ENCODE measurements around the gene FMN2.
"Not testable (repeated sequence)": the region's sequence is repeated elsewhere in the genome, so short reads cannot be mapped to it uniquely, and the experiment has no call there.

The FMN2 gene

DNA sequence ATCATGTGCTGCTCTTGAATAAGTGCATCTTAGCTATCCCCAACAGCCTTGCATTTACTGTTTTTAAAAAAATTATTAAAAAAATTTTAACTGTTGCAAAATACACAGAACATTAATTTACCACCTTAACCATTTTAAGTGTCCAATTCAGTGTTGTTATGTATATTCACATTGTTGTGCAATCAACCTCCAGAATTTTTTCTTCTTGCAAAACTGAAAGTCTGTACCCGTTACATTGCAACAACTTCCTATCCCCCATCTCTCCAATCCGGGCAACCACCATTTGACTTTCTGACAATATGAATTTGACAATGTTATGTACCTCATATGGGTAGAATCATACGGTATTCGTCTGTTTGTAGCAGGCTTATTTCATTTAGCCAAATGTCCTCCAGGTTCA is 83.1 kb downstream of the FMN2 start:
- no peak for ATAC-seq
- TF ChIP-seq TSHZ2 (CRISPR knock-in tag; IDR thresholded peaks at IDR 0.05): no peak
- no peak for TF ChIP-seq CSDC2 (CRISPR knock-in tag; IDR thresholded peaks at IDR 0.05)
- no peak for TF ChIP-seq BACH2 (CRISPR knock-in tag; IDR thresholded peaks at IDR 0.05; ENCODE audit: borderline replicate concordance)
- no peak for TF ChIP-seq PPARA (CRISPR knock-in tag; IDR thresholded peaks at IDR 0.05; ENCODE audit: borderline replicate concordance)
- TF ChIP-seq, protein P1, sequence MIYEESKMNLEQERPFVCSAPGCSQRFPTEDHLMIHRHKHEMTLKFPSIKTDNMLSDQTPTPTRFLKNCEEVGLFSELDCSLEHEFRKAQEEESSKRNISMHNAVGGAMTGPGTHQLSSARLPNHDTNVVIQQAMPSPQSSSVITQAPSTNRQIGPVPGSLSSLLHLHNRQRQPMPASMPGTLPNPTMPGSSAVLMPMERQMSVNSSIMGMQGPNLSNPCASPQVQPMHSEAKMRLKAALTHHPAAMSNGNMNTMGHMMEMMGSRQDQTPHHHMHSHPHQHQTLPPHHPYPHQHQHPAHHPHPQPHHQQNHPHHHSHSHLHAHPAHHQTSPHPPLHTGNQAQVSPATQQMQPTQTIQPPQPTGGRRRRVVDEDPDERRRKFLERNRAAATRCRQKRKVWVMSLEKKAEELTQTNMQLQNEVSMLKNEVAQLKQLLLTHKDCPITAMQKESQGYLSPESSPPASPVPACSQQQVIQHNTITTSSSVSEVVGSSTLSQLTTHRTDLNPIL (CRISPR knock-in tag; IDR thresholded peaks at IDR 0.05; ENCODE audit: low read depth): no peak
- TF ChIP-seq ISL1 (CRISPR knock-in tag; IDR thresholded peaks at IDR 0.05): no peak
- TF ChIP-seq ESRRG (CRISPR knock-in tag; IDR thresholded peaks at IDR 0.05): no peak
- no peak for TF ChIP-seq ZNF8 (CRISPR knock-in tag; IDR thresholded peaks at IDR 0.05)
- no peak for TF ChIP-seq GLIS3 (CRISPR knock-in tag; IDR thresholded peaks at IDR 0.05)
- no peak for TF ChIP-seq SNAI2 (CRISPR knock-in tag; IDR thresholded peaks at IDR 0.05)
- no peak for TF ChIP-seq TCF4 (CRISPR knock-in tag; IDR thresholded peaks at IDR 0.05; ENCODE audit: borderline replicate concordance)
- TF ChIP-seq ZFP30 (CRISPR knock-in tag; IDR thresholded peaks at IDR 0.05): no peak
- no peak for TF ChIP-seq OSR1 (CRISPR knock-in tag; IDR thresholded peaks at IDR 0.05)
- no peak for TF ChIP-seq PATZ1 (CRISPR knock-in tag; IDR thresholded peaks at IDR 0.05; ENCODE audit: borderline replicate concordance)
- TF ChIP-seq RARB (CRISPR knock-in tag; IDR thresholded peaks at IDR 0.05): no peak
- no peak for TF ChIP-seq ARNTL (CRISPR knock-in tag; IDR thresholded peaks at IDR 0.05; ENCODE audit: borderline replicate concordance, low read depth)
- no peak for TF ChIP-seq CSRNP3 (CRISPR knock-in tag; IDR thresholded peaks at IDR 0.05)
- TF ChIP-seq, protein P2, sequence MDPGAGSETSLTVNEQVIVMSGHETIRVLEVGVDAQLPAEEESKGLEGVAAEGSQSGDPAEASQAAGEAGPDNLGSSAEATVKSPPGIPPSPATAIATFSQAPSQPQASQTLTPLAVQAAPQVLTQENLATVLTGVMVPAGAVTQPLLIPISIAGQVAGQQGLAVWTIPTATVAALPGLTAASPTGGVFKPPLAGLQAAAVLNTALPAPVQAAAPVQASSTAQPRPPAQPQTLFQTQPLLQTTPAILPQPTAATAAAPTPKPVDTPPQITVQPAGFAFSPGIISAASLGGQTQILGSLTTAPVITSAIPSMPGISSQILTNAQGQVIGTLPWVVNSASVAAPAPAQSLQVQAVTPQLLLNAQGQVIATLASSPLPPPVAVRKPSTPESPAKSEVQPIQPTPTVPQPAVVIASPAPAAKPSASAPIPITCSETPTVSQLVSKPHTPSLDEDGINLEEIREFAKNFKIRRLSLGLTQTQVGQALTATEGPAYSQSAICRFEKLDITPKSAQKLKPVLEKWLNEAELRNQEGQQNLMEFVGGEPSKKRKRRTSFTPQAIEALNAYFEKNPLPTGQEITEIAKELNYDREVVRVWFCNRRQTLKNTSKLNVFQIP (CRISPR knock-in tag; IDR thresholded peaks at IDR 0.05; ENCODE audit: borderline replicate concordance, low read depth): no peak

- TF ChIP-seq OSR1 (CRISPR knock-in tag; IDR thresholded peaks at IDR 0.05) (no peak), BACH2 (CRISPR knock-in tag; IDR thresholded peaks at IDR 0.05; ENCODE audit: borderline replicate concordance) (no peak), ZNF70 (CRISPR knock-in tag; IDR thresholded peaks at IDR 0.05) (no peak), CSRNP3 (CRISPR knock-in tag; IDR thresholded peaks at IDR 0.05) (no peak)
- TF ChIP-seq, protein P1 (CRISPR knock-in tag; IDR thresholded peaks at IDR 0.05; ENCODE audit: low read depth): no peak
- no peak; the same call in 2 of the 3 replicates for ATAC-seq
These were observed 86.7 kb downstream of the FMN2 start for GRCh38 chr1:240178366-240178765.

- ATAC-seq: not testable (repeated sequence)
These were observed 93.0 kb downstream of the FMN2 start for GRCh38 chr1:240184682-240185081.
